Measurements from ENCODE around the gene KCTD10. TPM values are rescaled to one million over a fixed set of nuclear protein-coding genes. Genes with fewer than 3 reads are reported as not detected.
A peak's percentile ranks its signal among the peaks of the same experiment; 100 is the strongest.

Gene KCTD10
- total RNA-seq, 3 donors from 2014 or later (not counting 1 experiment from before 2014, with no cell fraction given) = 76.0 to 141 (median 79.0) TPM

GRCh38 chr12:109518820-109519665 is 41.9 kb upstream of the KCTD10 start:
- H3K27ac ChIP-seq (ENCODE audit: low read length) = no peak overlapping the region
- Mint-ChIP-seq H3K27me3 (ENCODE audit: low read depth in 2 of 2) (no peaks in the 10 kb centered on the region), H3K4me1 (no peaks in the 10 kb centered on the region)

GRCh38 chr12:109517619-109518018 is 40.5 kb upstream of the KCTD10 start:
- intact Hi-C loops (cut with micrococcal nuclease) = loop anchor here (1.0 to 2.0 kb wide), 3 partner anchors 79 to 258 kb away; no protein-coding TSS in a partner anchor
- Histone ChIP-seq H3K36me3 (ENCODE audit: control insufficient read depth, insufficient read depth, low read length) (peaks cover 65% of the 10 kb centered on the region), H3K4me3 (ENCODE audit: low read length) (no peak overlapping the region), H3K27ac (ENCODE audit: low read length) (no peak overlapping the region), H3K4me1 (ENCODE audit: control insufficient read depth, insufficient read depth, low read length) (no peaks in the 10 kb centered on the region), H3K27me3 (ENCODE audit: control insufficient read depth, insufficient read depth, low read length) (no peaks in the 10 kb centered on the region), H3K9me3 (ENCODE audit: control insufficient read depth, insufficient read depth, low read length) (no peaks in the 10 kb centered on the region)
- TF ChIP-seq, protein P1, sequence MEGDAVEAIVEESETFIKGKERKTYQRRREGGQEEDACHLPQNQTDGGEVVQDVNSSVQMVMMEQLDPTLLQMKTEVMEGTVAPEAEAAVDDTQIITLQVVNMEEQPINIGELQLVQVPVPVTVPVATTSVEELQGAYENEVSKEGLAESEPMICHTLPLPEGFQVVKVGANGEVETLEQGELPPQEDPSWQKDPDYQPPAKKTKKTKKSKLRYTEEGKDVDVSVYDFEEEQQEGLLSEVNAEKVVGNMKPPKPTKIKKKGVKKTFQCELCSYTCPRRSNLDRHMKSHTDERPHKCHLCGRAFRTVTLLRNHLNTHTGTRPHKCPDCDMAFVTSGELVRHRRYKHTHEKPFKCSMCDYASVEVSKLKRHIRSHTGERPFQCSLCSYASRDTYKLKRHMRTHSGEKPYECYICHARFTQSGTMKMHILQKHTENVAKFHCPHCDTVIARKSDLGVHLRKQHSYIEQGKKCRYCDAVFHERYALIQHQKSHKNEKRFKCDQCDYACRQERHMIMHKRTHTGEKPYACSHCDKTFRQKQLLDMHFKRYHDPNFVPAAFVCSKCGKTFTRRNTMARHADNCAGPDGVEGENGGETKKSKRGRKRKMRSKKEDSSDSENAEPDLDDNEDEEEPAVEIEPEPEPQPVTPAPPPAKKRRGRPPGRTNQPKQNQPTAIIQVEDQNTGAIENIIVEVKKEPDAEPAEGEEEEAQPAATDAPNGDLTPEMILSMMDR (IDR thresholded peaks at IDR 0.05) = no peak
- no peaks in the 10 kb centered on the region for H3K4me1 Mint-ChIP-seq
- H3K36me3 Mint-ChIP-seq = peaks cover 36% of the 10 kb centered on the region
- no peak for ATAC-seq
- H3K27ac Mint-ChIP-seq = no peak overlapping the region
- no peak for DNase-seq
- H3K9me3 Mint-ChIP-seq = no peaks in the 10 kb centered on the region
- H3K4me3 Mint-ChIP-seq = no peak overlapping the region
- H3K27me3 Mint-ChIP-seq (ENCODE audit: low read depth in 2 of 2) = no peaks in the 10 kb centered on the region
- WGBS (ENCODE audit: insufficient coverage) = 95% methylated on average over 6 of the region's 6 CpGs

More at GRCh38 chr12:109518820-109519665, 41.9 kb upstream of the KCTD10 start:
- Histone ChIP-seq H3K4me3 (ENCODE audit: low read length) (no peak overlapping the region), H3K9me3 (ENCODE audit: control insufficient read depth, insufficient read depth, low read length) (no peaks in the 10 kb centered on the region), H3K27me3 (ENCODE audit: control insufficient read depth, insufficient read depth, low read length) (no peaks in the 10 kb centered on the region), H3K36me3 (ENCODE audit: control insufficient read depth, insufficient read depth, low read length) (peaks cover 69% of the 10 kb centered on the region), H3K4me1 (ENCODE audit: control insufficient read depth, insufficient read depth, low read length) (no peaks in the 10 kb centered on the region)
- Mint-ChIP-seq H3K9me3 (no peaks in the 10 kb centered on the region), H3K36me3 (peaks cover 30% of the 10 kb centered on the region), H3K27ac (no peak overlapping the region), H3K4me3 (no peak overlapping the region)
- WGBS (ENCODE audit: insufficient coverage) = 80% methylated on average over 11 of the region's 11 CpGs
- TF ChIP-seq, protein P1 (IDR thresholded peaks at IDR 0.05) = peak; percentile 89
- ATAC-seq (peak in 2 of 3 donors; percentile 72 to 81), DNase-seq (peak; percentile 47 to 76)
- intact Hi-C loops (cut with micrococcal nuclease) = loop anchor here (1.0 to 2.0 kb wide), 3 partner anchors 78 to 256 kb away; no protein-coding TSS in a partner anchor

- no peak overlapping the region for H3K27ac ChIP-seq (ENCODE audit: low read length)
- H3K36me3 ChIP-seq (ENCODE audit: control insufficient read depth, insufficient read depth, low read length) = peaks cover 66% of the 10 kb centered on the region
- intact Hi-C loops (cut with micrococcal nuclease) = no loop called here
- peaks cover 48% of the 10 kb centered on the region for H3K36me3 Mint-ChIP-seq
- no peak for DNase-seq
- no peak overlapping the region for H3K4me3 Mint-ChIP-seq
- H3K4me1 Mint-ChIP-seq = no peaks in the 10 kb centered on the region
- no peaks in the 10 kb centered on the region for H3K27me3 Mint-ChIP-seq (ENCODE audit: low read depth in 2 of 2)
- no peaks in the 10 kb centered on the region for H3K4me1 ChIP-seq (ENCODE audit: control insufficient read depth, insufficient read depth, low read length)
- WGBS (ENCODE audit: insufficient coverage) = 80% methylated on average over 4 of the region's 4 CpGs
- ATAC-seq = no peak
- H3K9me3 Mint-ChIP-seq = no peaks in the 10 kb centered on the region
- H3K27ac Mint-ChIP-seq = no peak overlapping the region
- TF ChIP-seq, protein P1 (IDR thresholded peaks at IDR 0.05) = no peak
- no peaks in the 10 kb centered on the region for H3K27me3 ChIP-seq (ENCODE audit: control insufficient read depth, insufficient read depth, low read length)
- H3K9me3 ChIP-seq (ENCODE audit: control insufficient read depth, insufficient read depth, low read length) = no peaks in the 10 kb centered on the region
- no peak overlapping the region for H3K4me3 ChIP-seq (ENCODE audit: low read length)
Observed at GRCh38 chr12:109513977-109514376, 36.9 kb upstream of the KCTD10 start.
